ENCODE data around the gene AFF2.

DNA sequence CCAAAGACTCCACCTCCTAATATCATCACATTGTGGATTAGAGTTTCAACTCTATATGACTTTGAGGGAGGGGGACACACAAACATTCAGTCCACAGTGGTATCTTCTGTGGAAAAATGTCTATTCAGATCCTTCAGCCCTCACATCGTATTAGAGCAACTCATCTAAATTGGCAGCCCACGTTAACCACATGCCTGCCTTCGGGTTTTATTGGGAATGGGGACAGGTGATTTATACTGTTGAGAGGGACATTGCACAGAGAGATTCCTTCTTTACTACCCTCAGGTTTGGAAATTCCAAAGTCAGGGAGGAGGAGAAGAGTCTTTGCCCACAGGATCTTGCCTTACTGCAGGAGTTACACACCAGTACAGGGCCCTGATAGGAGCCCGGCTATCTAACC, 372.5 kb downstream of the AFF2 start:
- TF ChIP-seq SPI1 (IDR thresholded peaks at IDR 0.05; ENCODE audit: low read depth, low read length) (no peak), POLR2AphosphoS5 (IDR thresholded peaks at IDR 0.05; ENCODE audit: low read depth, low read length) (no peak), POLR2A (IDR thresholded peaks at IDR 0.05; ENCODE audit: low read depth, low read length) (no peak), TAF1 (IDR thresholded peaks at IDR 0.05; ENCODE audit: low read depth, low read length) (no peak)
